GM23338 (cell line): ENCODE measurements around the gene XPR1. TPM values are rescaled to one million over a fixed set of nuclear protein-coding genes. Genes with fewer than 3 reads are reported as not detected.

Experiments
- ATAC-seq: fragments of 200-7000 bp; cut with Tn5 transposase; 3 replicates; pipeline ENCODE4 v1.9.1; 2020
- DNase-seq: peaks from one replicate; pipeline ENCODE4 v3.0.0-alpha.2; 2015; ENCODE audit warnings: low spot score
- H2AFZ ChIP-seq: fragments of 200-600 bp; sonication (generic); 2 replicates; pipeline ENCODE4 v1.8.0; 2016; ENCODE audit warnings: antibody characterized with exemption, mild to moderate bottlenecking, moderate library complexity
- H3F3A ChIP-seq: fragments of 200-600 bp; sonication (generic); replicated peaks from 2 replicates; pipeline ENCODE4 v1.8.0; 2017; ENCODE audit warnings: antibody characterized with exemption, mixed run types, low read depth
- H3K27ac ChIP-seq: fragments of 200-600 bp; sonication (generic); 2 replicates; pipeline ENCODE4 v1.6.1; 2016; ENCODE audit warnings: low read depth
- H3K27me3 ChIP-seq: fragments of 200-600 bp; sonication (generic); 2 replicates; pipeline ENCODE4 v1.8.0; 2016; ENCODE audit warnings: mild to moderate bottlenecking, mixed run types, moderate library complexity; ENCODE audit not compliant: insufficient read depth
- H3K36me3 ChIP-seq: fragments of 200-600 bp; sonication (generic); 2 replicates; pipeline ENCODE4 v1.8.0; 2016; ENCODE audit warnings: mild to moderate bottlenecking; ENCODE audit not compliant: insufficient read depth
- H3K4me1 ChIP-seq: fragments of 200-600 bp; sonication (generic); 2 replicates; pipeline ENCODE4 v1.8.0; 2016; ENCODE audit warnings: mild to moderate bottlenecking, moderate library complexity; ENCODE audit not compliant: insufficient read depth
- H3K4me2 ChIP-seq: fragments of 200-600 bp; sonication (generic); 2 replicates; pipeline ENCODE4 v1.7.1; 2017; ENCODE audit warnings: mixed run types
- H3K4me3 ChIP-seq: fragments of 200-600 bp; sonication (generic); 2 replicates; pipeline ENCODE4 v1.6.1; 2016; ENCODE audit warnings: mixed run types
- H3K79me2 ChIP-seq: fragments of 200-600 bp; sonication (generic); replicated peaks from 2 replicates; pipeline ENCODE4 v1.8.0; 2017; ENCODE audit warnings: mild to moderate bottlenecking; ENCODE audit not compliant: insufficient read depth
- H3K9me2 ChIP-seq: fragments of 200-600 bp; sonication (generic); 2 replicates; pipeline ENCODE4 v1.8.0; 2017; ENCODE audit not compliant: insufficient read depth
- H4K20me1 ChIP-seq: fragments of 200-600 bp; sonication (generic); replicated peaks from 2 replicates; pipeline ENCODE4 v1.8.0; 2017; ENCODE audit warnings: mild to moderate bottlenecking; ENCODE audit not compliant: insufficient read depth
- H3K27ac Mint-ChIP-seq: 2 replicates; pipeline ENCODE4 v1.8.0; 2020; ENCODE audit warnings: inconsistent platforms, mild to moderate bottlenecking, moderate library complexity, mixed read lengths
- H3K27me3 Mint-ChIP-seq: 3 replicates; pipeline ENCODE4 v1.8.0; 2022; ENCODE audit warnings: low read depth, mild to moderate bottlenecking, moderate library complexity, mixed read lengths, inconsistent platforms; ENCODE audit not compliant: insufficient read depth, poor library complexity
- H3K36me3 Mint-ChIP-seq: 3 replicates; pipeline ENCODE4 v1.8.0; 2021; ENCODE audit warnings: low read depth, mild to moderate bottlenecking, inconsistent platforms, moderate library complexity, mixed read lengths
- H3K4me1 Mint-ChIP-seq: 3 replicates; pipeline ENCODE4 v1.8.0; 2020; ENCODE audit warnings: mild to moderate bottlenecking, inconsistent platforms, mixed read lengths
- H3K4me3 Mint-ChIP-seq: 3 replicates; pipeline ENCODE4 v1.8.0; 2021; ENCODE audit warnings: moderate library complexity, mild to moderate bottlenecking, inconsistent platforms, mixed read lengths
- H3K9me3 Mint-ChIP-seq: 3 replicates; pipeline ENCODE4 v1.8.0; 2020; ENCODE audit warnings: moderate library complexity, mild to moderate bottlenecking, inconsistent platforms, mixed read lengths
- CREB1 ChIP-seq: fragments of 250-450 bp; sonication (Bioruptor Pico); IDR thresholded peaks from 2 replicates; pipeline ENCODE4 v1.5.0; 2020; ENCODE audit warnings: low read depth, mild to moderate bottlenecking, moderate library complexity
- EZH2 ChIP-seq: fragments of 200-600 bp; sonication (generic); IDR thresholded peaks from one replicate; pipeline ENCODE4 v1.8.0; 2017; ENCODE audit warnings: antibody characterized with exemption, mild to moderate bottlenecking, low read depth; ENCODE audit not compliant: unreplicated experiment
- EZH2phosphoT487 ChIP-seq: fragments of 200-600 bp; sonication (generic); IDR thresholded peaks from one replicate; pipeline ENCODE4 v1.8.1; 2018; ENCODE audit warnings: antibody characterized with exemption; ENCODE audit not compliant: unreplicated experiment
- JUNB ChIP-seq: IDR thresholded peaks from one replicate; pipeline ENCODE4 v1.6.1; 2016; ENCODE audit warnings: antibody characterized with exemption; ENCODE audit not compliant: unreplicated experiment
- POLR2AphosphoS5 ChIP-seq: IDR thresholded peaks from 2 replicates; pipeline ENCODE4 v1.6.1; 2016; ENCODE audit warnings: antibody characterized with exemption, low read depth
- STAT1 ChIP-seq: IDR thresholded peaks from one replicate; pipeline ENCODE4 v1.6.1; 2016; ENCODE audit warnings: antibody characterized with exemption; ENCODE audit not compliant: unreplicated experiment
- ZNF331 ChIP-seq: fragments of 250-450 bp; sonication (Bioruptor Pico); IDR thresholded peaks from 2 replicates; pipeline ENCODE4 v1.5.0; 2020; ENCODE audit warnings: low read depth, mild to moderate bottlenecking, moderate library complexity
- polyA plus RNA-seq: library from polyadenylated mRNA; unstranded; fragments of >200 nt; fragmentation: Nextera tagmentation; extraction: Ambion mirVana; gene quantifications from 2 replicates; pipeline ENCODE4 v1.2.1, GENCODE V29; 2016
- total RNA-seq: library from RNA; depleted of rRNA; stranded (reverse); fragments of >200 nt; shearing (Covaris generic); gene quantifications from 2 replicates; pipeline ENCODE4 v1.2.3, GENCODE V29; 2014
- TF ChIP-seq, protein P1 (sequence below), 2 experiments: fragments of 200-600 bp in 1 of 2; sonication (generic) in 1 of 2; conservative IDR thresholded peaks; 2 replicates each; pipeline versions ENCODE4 v1.5.1 to v1.6.1; 2016 to 2017; ENCODE audit warnings: antibody characterized with exemption in 2 of 2, low read depth in 2 of 2, mild to moderate bottlenecking in 2 of 2, moderate library complexity in 1 of 2
- TF ChIP-seq, protein P2 (sequence below): fragments of 250-450 bp; sonication (Bioruptor Pico); IDR thresholded peaks from 2 replicates; pipeline ENCODE4 v1.5.0; 2020; ENCODE audit warnings: mild to moderate bottlenecking, moderate library complexity
- TF ChIP-seq, protein P3 (sequence below): IDR thresholded peaks from one replicate; pipeline ENCODE4 v1.6.1; 2018; ENCODE audit warnings: antibody characterized with exemption; ENCODE audit not compliant: unreplicated experiment

XPR1 gene
- total and polyA plus RNA-seq, 2 experiments from 2014 or later = 9.3 to 38.1 TPM

DNA sequence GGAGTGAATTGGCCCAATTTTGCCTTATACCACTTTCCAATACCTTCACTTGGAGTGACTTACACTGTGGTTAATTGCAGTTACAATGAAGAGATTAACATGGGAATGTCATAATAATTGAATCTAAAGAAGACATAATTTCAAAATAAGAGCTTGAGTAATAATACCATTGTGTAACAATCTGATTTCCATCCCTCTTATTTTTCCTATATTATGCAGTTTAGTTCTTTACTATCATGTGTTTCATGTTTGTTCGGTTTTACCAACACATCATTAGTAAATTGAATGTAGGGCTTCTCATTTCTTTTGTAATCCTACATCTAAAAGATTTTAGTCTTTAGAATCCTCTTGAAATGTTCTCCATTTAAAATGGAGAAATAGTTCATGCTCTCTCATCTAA, 19.2 kb upstream of the XPR1 start:
- ATAC-seq = no peak
- no peaks in the 10 kb centered on the region for H3K27me3 ChIP-seq

DNA sequence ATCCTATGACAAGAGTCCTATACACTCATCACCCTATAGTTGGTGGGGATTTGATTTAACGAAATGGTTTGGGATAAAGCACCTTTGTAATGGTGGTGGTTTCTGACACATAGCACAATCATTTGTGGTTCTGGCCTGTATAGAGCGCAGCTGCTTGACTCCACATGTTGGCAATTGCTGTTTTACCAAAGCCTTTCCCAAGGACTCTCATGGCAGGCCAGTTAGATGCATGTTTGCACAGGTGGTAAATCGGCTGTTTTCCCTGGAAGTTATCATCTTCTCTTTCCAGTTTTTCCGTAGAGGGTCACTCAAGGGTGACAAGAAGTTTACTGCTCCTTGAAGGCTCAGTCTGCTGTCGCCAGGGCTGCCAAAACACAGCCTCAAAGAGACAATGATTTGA, 17.1 kb upstream of the XPR1 start:
- Histone ChIP-seq H3K4me2 (no peak overlapping the region), H3K27me3 (no peaks in the 10 kb centered on the region), H3F3A (no peaks in the 10 kb centered on the region), H3K9me2 (0 out of 2 replicates have a peak, but pooled peaks cover under 1% of the 10 kb centered on the region), H3K79me2 (no peaks in the 10 kb centered on the region), H2AFZ (peak overlapping the region; percentile 15; the same call in 1 of the 2 replicates), H3K4me1 (peaks cover 9% of the 10 kb centered on the region), H3K4me3 (no peak overlapping the region), H3K36me3 (no peaks in the 10 kb centered on the region), H3K27ac (no peak overlapping the region), H4K20me1 (no peaks in the 10 kb centered on the region)
- H3K27ac Mint-ChIP-seq = no peak overlapping the region
- H3K27me3 Mint-ChIP-seq = no peaks in the 10 kb centered on the region
- ATAC-seq (no peak), DNase-seq (no peak)
- peaks cover 16% of the 10 kb centered on the region for H3K4me1 Mint-ChIP-seq
- H3K4me3 Mint-ChIP-seq = no peak overlapping the region
- no peaks in the 10 kb centered on the region for H3K36me3 Mint-ChIP-seq
- no peaks in the 10 kb centered on the region for H3K9me3 Mint-ChIP-seq
- TF ChIP-seq EZH2 (no peak), CREB1 (CRISPR knock-in tag) (no peak), EZH2phosphoT487 (no peak), ZNF331 (CRISPR knock-in tag) (no peak), STAT1 (no peak)
- TF ChIP-seq, protein P1, sequence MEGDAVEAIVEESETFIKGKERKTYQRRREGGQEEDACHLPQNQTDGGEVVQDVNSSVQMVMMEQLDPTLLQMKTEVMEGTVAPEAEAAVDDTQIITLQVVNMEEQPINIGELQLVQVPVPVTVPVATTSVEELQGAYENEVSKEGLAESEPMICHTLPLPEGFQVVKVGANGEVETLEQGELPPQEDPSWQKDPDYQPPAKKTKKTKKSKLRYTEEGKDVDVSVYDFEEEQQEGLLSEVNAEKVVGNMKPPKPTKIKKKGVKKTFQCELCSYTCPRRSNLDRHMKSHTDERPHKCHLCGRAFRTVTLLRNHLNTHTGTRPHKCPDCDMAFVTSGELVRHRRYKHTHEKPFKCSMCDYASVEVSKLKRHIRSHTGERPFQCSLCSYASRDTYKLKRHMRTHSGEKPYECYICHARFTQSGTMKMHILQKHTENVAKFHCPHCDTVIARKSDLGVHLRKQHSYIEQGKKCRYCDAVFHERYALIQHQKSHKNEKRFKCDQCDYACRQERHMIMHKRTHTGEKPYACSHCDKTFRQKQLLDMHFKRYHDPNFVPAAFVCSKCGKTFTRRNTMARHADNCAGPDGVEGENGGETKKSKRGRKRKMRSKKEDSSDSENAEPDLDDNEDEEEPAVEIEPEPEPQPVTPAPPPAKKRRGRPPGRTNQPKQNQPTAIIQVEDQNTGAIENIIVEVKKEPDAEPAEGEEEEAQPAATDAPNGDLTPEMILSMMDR (conservative IDR thresholded peaks at IDR 0.05; ENCODE audit: low read depth in 2 of 2) = no peak
- TF ChIP-seq, protein P2, sequence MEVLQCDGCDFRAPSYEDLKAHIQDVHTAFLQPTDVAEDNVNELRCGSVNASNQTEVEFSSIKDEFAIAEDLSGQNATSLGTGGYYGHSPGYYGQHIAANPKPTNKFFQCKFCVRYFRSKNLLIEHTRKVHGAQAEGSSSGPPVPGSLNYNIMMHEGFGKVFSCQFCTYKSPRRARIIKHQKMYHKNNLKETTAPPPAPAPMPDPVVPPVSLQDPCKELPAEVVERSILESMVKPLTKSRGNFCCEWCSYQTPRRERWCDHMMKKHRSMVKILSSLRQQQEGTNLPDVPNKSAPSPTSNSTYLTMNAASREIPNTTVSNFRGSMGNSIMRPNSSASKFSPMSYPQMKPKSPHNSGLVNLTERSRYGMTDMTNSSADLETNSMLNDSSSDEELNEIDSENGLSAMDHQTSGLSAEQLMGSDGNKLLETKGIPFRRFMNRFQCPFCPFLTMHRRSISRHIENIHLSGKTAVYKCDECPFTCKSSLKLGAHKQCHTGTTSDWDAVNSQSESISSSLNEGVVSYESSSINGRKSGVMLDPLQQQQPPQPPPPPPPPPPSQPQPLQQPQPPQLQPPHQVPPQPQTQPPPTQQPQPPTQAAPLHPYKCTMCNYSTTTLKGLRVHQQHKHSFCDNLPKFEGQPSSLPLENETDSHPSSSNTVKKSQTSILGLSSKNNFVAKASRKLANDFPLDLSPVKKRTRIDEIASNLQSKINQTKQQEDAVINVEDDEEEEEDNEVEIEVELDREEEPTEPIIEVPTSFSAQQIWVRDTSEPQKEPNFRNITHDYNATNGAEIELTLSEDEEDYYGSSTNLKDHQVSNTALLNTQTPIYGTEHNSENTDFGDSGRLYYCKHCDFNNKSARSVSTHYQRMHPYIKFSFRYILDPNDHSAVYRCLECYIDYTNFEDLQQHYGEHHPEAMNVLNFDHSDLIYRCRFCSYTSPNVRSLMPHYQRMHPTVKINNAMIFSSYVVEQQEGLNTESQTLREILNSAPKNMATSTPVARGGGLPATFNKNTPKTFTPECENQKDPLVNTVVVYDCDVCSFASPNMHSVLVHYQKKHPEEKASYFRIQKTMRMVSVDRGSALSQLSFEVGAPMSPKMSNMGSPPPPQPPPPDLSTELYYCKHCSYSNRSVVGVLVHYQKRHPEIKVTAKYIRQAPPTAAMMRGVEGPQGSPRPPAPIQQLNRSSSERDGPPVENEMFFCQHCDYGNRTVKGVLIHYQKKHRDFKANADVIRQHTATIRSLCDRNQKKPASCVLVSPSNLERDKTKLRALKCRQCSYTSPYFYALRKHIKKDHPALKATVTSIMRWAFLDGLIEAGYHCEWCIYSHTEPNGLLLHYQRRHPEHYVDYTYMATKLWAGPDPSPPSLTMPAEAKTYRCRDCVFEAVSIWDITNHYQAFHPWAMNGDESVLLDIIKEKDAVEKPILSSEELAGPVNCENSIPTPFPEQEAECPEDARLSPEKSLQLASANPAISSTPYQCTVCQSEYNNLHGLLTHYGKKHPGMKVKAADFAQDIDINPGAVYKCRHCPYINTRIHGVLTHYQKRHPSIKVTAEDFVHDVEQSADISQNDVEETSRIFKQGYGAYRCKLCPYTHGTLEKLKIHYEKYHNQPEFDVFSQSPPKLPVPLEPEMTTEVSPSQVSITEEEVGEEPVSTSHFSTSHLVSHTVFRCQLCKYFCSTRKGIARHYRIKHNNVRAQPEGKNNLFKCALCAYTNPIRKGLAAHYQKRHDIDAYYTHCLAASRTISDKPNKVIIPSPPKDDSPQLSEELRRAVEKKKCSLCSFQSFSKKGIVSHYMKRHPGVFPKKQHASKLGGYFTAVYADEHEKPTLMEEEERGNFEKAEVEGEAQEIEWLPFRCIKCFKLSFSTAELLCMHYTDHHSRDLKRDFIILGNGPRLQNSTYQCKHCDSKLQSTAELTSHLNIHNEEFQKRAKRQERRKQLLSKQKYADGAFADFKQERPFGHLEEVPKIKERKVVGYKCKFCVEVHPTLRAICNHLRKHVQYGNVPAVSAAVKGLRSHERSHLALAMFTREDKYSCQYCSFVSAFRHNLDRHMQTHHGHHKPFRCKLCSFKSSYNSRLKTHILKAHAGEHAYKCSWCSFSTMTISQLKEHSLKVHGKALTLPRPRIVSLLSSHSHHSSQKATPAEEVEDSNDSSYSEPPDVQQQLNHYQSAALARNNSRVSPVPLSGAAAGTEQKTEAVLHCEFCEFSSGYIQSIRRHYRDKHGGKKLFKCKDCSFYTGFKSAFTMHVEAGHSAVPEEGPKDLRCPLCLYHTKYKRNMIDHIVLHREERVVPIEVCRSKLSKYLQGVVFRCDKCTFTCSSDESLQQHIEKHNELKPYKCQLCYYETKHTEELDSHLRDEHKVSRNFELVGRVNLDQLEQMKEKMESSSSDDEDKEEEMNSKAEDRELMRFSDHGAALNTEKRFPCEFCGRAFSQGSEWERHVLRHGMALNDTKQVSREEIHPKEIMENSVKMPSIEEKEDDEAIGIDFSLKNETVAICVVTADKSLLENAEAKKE (CRISPR knock-in tag) = no peak

More for the DNA sequence above, 19.2 kb upstream of the XPR1 start:
- Histone ChIP-seq H2AFZ (no peak overlapping the region), H3F3A (no peaks in the 10 kb centered on the region), H3K4me3 (no peak overlapping the region), H3K36me3 (no peaks in the 10 kb centered on the region), H4K20me1 (no peaks in the 10 kb centered on the region), H3K4me1 (peaks cover 9% of the 10 kb centered on the region), H3K4me2 (no peak overlapping the region), H3K9me2 (peaks cover 4% of the 10 kb centered on the region; the same call in 1 of the 2 replicates), H3K27ac (no peak overlapping the region), H3K79me2 (no peaks in the 10 kb centered on the region)
- H3K36me3 Mint-ChIP-seq = no peaks in the 10 kb centered on the region
- no peaks in the 10 kb centered on the region for H3K27me3 Mint-ChIP-seq
- H3K4me1 Mint-ChIP-seq = peaks cover 17% of the 10 kb centered on the region
- H3K27ac Mint-ChIP-seq = no peak overlapping the region
- H3K9me3 Mint-ChIP-seq = no peaks in the 10 kb centered on the region
- DNase-seq = no peak
- H3K4me3 Mint-ChIP-seq = no peak overlapping the region
- TF ChIP-seq POLR2AphosphoS5 (no peak), JUNB (no peak), CREB1 (CRISPR knock-in tag) (no peak)
- TF ChIP-seq, protein P3, sequence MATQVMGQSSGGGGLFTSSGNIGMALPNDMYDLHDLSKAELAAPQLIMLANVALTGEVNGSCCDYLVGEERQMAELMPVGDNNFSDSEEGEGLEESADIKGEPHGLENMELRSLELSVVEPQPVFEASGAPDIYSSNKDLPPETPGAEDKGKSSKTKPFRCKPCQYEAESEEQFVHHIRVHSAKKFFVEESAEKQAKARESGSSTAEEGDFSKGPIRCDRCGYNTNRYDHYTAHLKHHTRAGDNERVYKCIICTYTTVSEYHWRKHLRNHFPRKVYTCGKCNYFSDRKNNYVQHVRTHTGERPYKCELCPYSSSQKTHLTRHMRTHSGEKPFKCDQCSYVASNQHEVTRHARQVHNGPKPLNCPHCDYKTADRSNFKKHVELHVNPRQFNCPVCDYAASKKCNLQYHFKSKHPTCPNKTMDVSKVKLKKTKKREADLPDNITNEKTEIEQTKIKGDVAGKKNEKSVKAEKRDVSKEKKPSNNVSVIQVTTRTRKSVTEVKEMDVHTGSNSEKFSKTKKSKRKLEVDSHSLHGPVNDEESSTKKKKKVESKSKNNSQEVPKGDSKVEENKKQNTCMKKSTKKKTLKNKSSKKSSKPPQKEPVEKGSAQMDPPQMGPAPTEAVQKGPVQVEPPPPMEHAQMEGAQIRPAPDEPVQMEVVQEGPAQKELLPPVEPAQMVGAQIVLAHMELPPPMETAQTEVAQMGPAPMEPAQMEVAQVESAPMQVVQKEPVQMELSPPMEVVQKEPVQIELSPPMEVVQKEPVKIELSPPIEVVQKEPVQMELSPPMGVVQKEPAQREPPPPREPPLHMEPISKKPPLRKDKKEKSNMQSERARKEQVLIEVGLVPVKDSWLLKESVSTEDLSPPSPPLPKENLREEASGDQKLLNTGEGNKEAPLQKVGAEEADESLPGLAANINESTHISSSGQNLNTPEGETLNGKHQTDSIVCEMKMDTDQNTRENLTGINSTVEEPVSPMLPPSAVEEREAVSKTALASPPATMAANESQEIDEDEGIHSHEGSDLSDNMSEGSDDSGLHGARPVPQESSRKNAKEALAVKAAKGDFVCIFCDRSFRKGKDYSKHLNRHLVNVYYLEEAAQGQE = no peak
